SK-N-MC (cell line): ENCODE measurements around the gene EHD3.

Experiments used
- DNase-seq: peaks from one replicate; pipeline ENCODE4 v3.0.0-alpha.2; 2011; ENCODE audit warnings: low read depth, low spot score
- H3K27ac ChIP-seq: fragments of 200-600 bp; sonication (generic); 2 replicates; pipeline ENCODE4 v1.5.1; 2016; ENCODE audit warnings: mixed run types
- H3K36me3 ChIP-seq: fragments of 200-600 bp; sonication (generic); 2 replicates; pipeline ENCODE4 v1.6.1; 2017; ENCODE audit warnings: antibody characterized with exemption, low read length, mixed read lengths; ENCODE audit not compliant: insufficient read depth
- H3K4me3 ChIP-seq: fragments of 200-600 bp; sonication (generic); 2 replicates; pipeline ENCODE4 v1.5.1; 2016
- H3K9ac ChIP-seq: fragments of 200-600 bp; sonication (generic); 2 replicates; pipeline ENCODE4 v1.8.0; 2017; ENCODE audit warnings: mixed run types, mixed read lengths; ENCODE audit not compliant: insufficient read length
- H3K9me3 ChIP-seq: fragments of 200-600 bp; sonication (generic); 2 replicates; pipeline ENCODE4 v1.6.1; 2017; ENCODE audit warnings: low read depth, mild to moderate bottlenecking, antibody characterized with exemption, low read length, moderate library complexity, mixed read lengths
- EZH2 ChIP-seq: fragments of 200-600 bp; sonication (generic); IDR thresholded peaks from one replicate; pipeline ENCODE4 v1.6.1; 2017; ENCODE audit warnings: antibody characterized with exemption
- FOXP2 ChIP-seq: optimal IDR thresholded peaks from 2 replicates; pipeline ENCODE3; 2011; ENCODE audit warnings: mild to moderate bottlenecking, moderate library complexity; ENCODE audit not compliant: insufficient read depth; ENCODE audit errors: extremely low read length, control extremely low read depth
- POLR2AphosphoS5 ChIP-seq: IDR thresholded peaks from 2 replicates; pipeline ENCODE4 v1.6.1; 2012; ENCODE audit warnings: mild to moderate bottlenecking, low read depth, low read length, borderline replicate concordance

Gene EHD3

DNA sequence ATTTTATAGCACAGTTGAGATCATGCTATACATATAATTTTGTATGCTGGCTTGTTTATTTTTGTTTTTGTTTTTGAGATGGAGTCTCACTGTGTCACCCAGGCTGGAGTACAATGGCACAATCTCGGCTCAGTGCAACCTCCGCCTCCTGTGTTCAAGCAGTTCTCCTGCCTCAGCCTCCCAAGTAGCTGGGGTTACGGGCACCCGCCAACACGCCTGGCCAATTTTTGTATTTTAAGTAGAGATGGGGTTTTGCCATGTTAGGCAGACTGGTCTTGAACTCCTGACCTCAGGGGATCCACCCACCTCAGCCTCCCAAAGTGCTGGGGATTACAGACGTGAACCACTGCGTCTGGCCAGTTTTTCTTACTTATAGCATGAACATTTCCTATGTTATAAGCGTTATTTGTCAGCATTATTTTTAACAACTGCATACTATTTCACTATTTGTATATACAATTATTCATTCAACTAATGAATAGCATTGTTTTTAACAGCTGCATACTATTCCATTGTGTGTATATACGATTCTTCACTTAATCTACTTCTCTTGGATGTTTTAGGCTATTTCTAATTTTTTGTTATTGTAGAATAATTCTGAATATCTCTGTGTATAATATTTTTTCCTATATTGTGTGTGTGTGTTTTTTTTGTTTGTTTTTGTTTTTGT lies 3.5 kb downstream of the EHD3 start:
- Histone ChIP-seq H3K36me3 (no peaks in the 10 kb centered on the region), H3K4me3 (no peak overlapping the region)
- no peak for TF ChIP-seq EZH2
- no peak for TF ChIP-seq FOXP2
- no peak for TF ChIP-seq POLR2AphosphoS5

DNA sequence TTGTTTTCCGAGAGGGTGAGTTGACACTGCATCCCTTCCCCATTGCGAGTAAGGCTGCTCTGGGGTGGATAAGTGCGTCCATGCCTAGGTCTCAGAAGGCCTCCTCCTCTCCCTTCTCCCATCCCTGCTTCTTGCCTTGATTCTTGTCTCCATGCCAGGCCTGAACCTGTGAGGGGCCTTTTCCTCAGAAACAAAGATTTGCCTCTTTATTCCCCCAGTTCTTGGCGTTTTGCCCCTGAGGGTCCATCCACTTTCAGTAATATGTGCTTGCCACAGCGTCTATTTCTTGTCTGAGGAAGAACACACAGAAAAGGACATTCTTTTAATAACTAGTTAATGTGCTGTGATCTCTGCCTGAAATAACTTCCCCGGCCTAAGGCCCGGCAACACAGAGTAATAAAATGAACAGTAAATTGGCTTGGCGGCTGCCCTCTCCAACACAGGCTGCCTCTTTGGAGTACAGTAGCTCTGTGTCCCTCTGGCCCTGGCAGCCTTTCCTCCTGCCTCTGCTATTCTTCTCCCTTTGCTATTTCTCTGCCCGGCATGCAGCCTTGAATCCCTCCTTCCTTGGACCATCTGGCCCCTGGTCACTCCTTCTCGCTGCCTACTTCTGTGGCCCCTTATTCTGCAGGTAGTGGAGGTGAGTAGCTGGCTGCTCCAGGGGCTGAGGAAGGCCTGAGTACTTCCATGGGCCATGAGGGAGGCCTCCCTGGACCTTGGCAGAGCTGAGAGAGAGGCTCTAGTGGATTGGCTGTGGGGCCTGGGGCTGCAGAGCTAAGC lies 4.4 kb downstream of the EHD3 start:
- Histone ChIP-seq H3K4me3 (no peak overlapping the region), H3K9ac (no peak overlapping the region), H3K9me3 (no peaks in the 10 kb centered on the region), H3K27ac (no peak overlapping the region), H3K36me3 (no peaks in the 10 kb centered on the region)
- TF ChIP-seq EZH2 (no peak), POLR2AphosphoS5 (no peak), FOXP2 (no peak)
- no peak for DNase-seq

More for the DNA sequence above, 3.5 kb downstream of the EHD3 start:
- Histone ChIP-seq H3K9ac (no peak overlapping the region), H3K27ac (no peak overlapping the region), H3K9me3 (no peaks in the 10 kb centered on the region)
- DNase-seq = no peak

GRCh38 chr2:31238906-31239592 lies 5.1 kb downstream of the EHD3 start:
- Histone ChIP-seq H3K36me3 (no peaks in the 10 kb centered on the region), H3K9ac (no peak overlapping the region), H3K27ac (no peak overlapping the region), H3K4me3 (no peak overlapping the region), H3K9me3 (no peaks in the 10 kb centered on the region)
- TF ChIP-seq POLR2AphosphoS5 (no peak), EZH2 (no peak), FOXP2 (no peak)
- no peak for DNase-seq

GRCh38 chr2:31239593-31240177 lies 5.7 kb downstream of the EHD3 start:
- Histone ChIP-seq H3K27ac (no peak overlapping the region), H3K4me3 (no peak overlapping the region), H3K36me3 (no peaks in the 10 kb centered on the region), H3K9ac (no peak overlapping the region), H3K9me3 (no peaks in the 10 kb centered on the region)
- DNase-seq = no peak
- no peak for TF ChIP-seq POLR2AphosphoS5
- no peak for TF ChIP-seq FOXP2
- TF ChIP-seq EZH2 = no peak

GRCh38 chr2:31240381-31241365 lies 6.7 kb downstream of the EHD3 start:
- Histone ChIP-seq H3K9ac (no peak overlapping the region), H3K9me3 (no peaks in the 10 kb centered on the region), H3K4me3 (no peak overlapping the region), H3K36me3 (no peaks in the 10 kb centered on the region), H3K27ac (no peak overlapping the region)
- no peak for DNase-seq
- TF ChIP-seq EZH2 (no peak), POLR2AphosphoS5 (no peak)

- no peak overlapping the region for H3K4me3 ChIP-seq
Observed at GRCh38 chr2:31241625-31242270, 7.8 kb downstream of the EHD3 start.

DNA sequence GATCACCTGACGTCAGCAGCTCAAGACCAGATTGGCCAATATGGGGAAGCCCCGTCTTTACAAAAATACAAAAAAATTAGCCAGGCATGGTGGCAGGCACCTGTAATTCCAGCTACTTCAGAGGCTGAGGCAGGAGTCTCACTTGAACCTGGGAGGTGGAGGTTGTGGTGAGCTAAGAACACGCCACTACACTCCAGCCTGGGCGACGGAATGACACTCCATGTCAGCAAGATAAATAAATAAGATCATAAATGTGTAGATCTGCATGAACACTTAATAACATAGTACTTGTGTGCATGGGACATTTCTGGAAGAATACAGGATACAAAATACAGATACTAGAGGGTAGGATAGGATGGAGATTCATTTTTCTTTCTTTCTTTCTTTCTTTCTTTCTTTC lies 9.1 kb downstream of the EHD3 start:
- H3K27ac ChIP-seq = no peak overlapping the region
- DNase-seq = no peak
- TF ChIP-seq EZH2 (no peak), FOXP2 (no peak), POLR2AphosphoS5 (no peak)
- no peaks in the 10 kb centered on the region for H3K9me3 ChIP-seq
- no peak overlapping the region for H3K9ac ChIP-seq
- no peaks in the 10 kb centered on the region for H3K36me3 ChIP-seq
- no peak overlapping the region for H3K4me3 ChIP-seq

More at GRCh38 chr2:31241625-31242270, 7.8 kb downstream of the EHD3 start:
- no peak overlapping the region for H3K9ac ChIP-seq
- no peaks in the 10 kb centered on the region for H3K9me3 ChIP-seq
- H3K27ac ChIP-seq = no peak overlapping the region
- no peak for TF ChIP-seq FOXP2
- TF ChIP-seq POLR2AphosphoS5 = no peak
- TF ChIP-seq EZH2 = no peak
- no peak for DNase-seq
- H3K36me3 ChIP-seq = no peaks in the 10 kb centered on the region
